CD4-positive, alpha-beta T cell treated with Interleukin-6 at 100 ng/mL for 8 hours (primary cell): ENCODE measurements around the gene HDAC11.
A peak's percentile ranks its signal among the peaks of the same experiment; 100 is the strongest.
"Not testable (repeated sequence)": the region's sequence is repeated elsewhere in the genome, so short reads cannot be mapped to it uniquely, and the experiment has no call there.

Source experiments
- DNase-seq: peaks from one replicate; pipeline ENCODE4 v3.0.0-alpha.2; 2020; ENCODE audit warnings: mixed read lengths, low spot score

The HDAC11 gene

GRCh38 chr3:13493867-13494441 is 13.8 kb downstream of the HDAC11 start:
- no peak for DNase-seq

GRCh38 chr3:13494463-13495350 is 14.6 kb downstream of the HDAC11 start:
- no peak for DNase-seq

GRCh38 chr3:13495351-13495813 is 15.3 kb downstream of the HDAC11 start:
- DNase-seq: no peak

- peak; percentile 68 for DNase-seq
These were observed 16.0 kb downstream of the HDAC11 start for GRCh38 chr3:13495921-13496723.

GRCh38 chr3:13496879-13497278 is 16.8 kb downstream of the HDAC11 start:
- DNase-seq: no peak

- no peak for DNase-seq
These were observed 17.3 kb downstream of the HDAC11 start for GRCh38 chr3:13497386-13497785.

GRCh38 chr3:13498354-13499060 is 18.4 kb downstream of the HDAC11 start:
- no peak for DNase-seq

GRCh38 chr3:13499246-13499645 is 19.1 kb downstream of the HDAC11 start:
- not testable (repeated sequence) for DNase-seq

GRCh38 chr3:13500133-13500885 is 20.2 kb downstream of the HDAC11 start:
- DNase-seq: no peak

- no peak for DNase-seq
These were observed 20.9 kb downstream of the HDAC11 start for GRCh38 chr3:13501056-13501455.

GRCh38 chr3:13501521-13501920 is 21.4 kb downstream of the HDAC11 start:
- DNase-seq: no peak

GRCh38 chr3:13501958-13502790 is 22.1 kb downstream of the HDAC11 start:
- DNase-seq: no peak

GRCh38 chr3:13502791-13503060 is 22.6 kb downstream of the HDAC11 start:
- no peak for DNase-seq

- DNase-seq: no peak
These were observed 24.2 kb downstream of the HDAC11 start for GRCh38 chr3:13504161-13504831.

GRCh38 chr3:13505147-13506130 is 25.3 kb downstream of the HDAC11 start:
- no peak for DNase-seq

GRCh38 chr3:13506239-13506638 is 26.1 kb downstream of the HDAC11 start:
- DNase-seq: no peak

- DNase-seq: no peak
These were observed 26.6 kb downstream of the HDAC11 start for GRCh38 chr3:13506680-13507079.

GRCh38 chr3:13507247-13507569 is 27.1 kb downstream of the HDAC11 start:
- DNase-seq: no peak
